ENCODE data around the gene CIBAR2.

GRCh38 chr16:85157372-85157771 is 45.1 kb upstream of the CIBAR2 start:
- no peak for TF ChIP-seq CTCF (IDR thresholded peaks at IDR 0.05; ENCODE audit: low read depth, low read length)
- no peak for TF ChIP-seq EZH2phosphoT487 (IDR thresholded peaks at IDR 0.05; ENCODE audit: low read depth)

Data from OCI-LY3 (cell line).